ENCODE measurements around the gene C12orf75.

Gene C12orf75

DNA sequence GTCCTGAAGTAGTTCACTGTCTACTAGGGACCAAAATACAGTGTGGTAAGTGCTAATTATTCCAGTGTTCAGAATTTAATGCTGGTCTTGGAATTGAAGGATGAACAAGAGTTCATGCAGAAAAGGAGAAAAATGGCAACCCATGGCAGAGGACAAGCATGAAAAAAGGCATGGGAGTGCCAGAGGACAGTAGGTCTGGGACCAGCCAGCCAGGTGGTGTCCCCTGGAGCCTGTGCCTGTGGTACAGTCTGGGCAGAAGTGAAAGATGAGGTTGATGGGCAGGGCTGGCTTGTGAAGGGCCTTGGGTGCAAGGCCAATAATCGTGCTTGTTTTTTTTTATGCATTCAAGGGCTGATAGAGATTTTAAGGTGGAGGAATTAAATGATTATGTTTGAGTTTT, 21.0 kb downstream of the C12orf75 start:
- TF ChIP-seq, protein P1, sequence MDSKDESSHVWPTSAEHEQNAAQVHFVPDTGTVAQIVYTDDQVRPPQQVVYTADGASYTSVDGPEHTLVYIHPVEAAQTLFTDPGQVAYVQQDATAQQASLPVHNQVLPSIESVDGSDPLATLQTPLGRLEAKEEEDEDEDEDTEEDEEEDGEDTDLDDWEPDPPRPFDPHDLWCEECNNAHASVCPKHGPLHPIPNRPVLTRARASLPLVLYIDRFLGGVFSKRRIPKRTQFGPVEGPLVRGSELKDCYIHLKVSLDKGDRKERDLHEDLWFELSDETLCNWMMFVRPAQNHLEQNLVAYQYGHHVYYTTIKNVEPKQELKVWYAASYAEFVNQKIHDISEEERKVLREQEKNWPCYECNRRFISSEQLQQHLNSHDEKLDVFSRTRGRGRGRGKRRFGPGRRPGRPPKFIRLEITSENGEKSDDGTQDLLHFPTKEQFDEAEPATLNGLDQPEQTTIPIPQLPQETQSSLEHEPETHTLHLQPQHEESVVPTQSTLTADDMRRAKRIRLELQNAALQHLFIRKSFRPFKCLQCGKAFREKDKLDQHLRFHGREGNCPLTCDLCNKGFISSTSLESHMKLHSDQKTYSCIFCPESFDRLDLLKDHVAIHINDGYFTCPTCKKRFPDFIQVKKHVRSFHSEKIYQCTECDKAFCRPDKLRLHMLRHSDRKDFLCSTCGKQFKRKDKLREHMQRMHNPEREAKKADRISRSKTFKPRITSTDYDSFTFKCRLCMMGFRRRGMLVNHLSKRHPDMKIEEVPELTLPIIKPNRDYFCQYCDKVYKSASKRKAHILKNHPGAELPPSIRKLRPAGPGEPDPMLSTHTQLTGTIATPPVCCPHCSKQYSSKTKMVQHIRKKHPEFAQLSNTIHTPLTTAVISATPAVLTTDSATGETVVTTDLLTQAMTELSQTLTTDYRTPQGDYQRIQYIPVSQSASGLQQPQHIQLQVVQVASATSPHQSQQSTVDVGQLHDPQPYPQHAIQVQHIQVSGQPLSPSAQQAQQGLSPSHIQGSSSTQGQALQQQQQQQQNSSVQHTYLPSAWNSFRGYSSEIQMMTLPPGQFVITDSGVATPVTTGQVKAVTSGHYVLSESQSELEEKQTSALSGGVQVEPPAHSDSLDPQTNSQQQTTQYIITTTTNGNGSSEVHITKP (tag by site-specific recombination; IDR thresholded peaks at IDR 0.05), result peak; percentile 79
- TF ChIP-seq ZNF23 (tag by site-specific recombination; IDR thresholded peaks at IDR 0.05; ENCODE audit: borderline replicate concordance), result no peak
- no peak for TF ChIP-seq ZNF544 (tag by site-specific recombination; IDR thresholded peaks at IDR 0.05)
- TF ChIP-seq, protein P2, sequence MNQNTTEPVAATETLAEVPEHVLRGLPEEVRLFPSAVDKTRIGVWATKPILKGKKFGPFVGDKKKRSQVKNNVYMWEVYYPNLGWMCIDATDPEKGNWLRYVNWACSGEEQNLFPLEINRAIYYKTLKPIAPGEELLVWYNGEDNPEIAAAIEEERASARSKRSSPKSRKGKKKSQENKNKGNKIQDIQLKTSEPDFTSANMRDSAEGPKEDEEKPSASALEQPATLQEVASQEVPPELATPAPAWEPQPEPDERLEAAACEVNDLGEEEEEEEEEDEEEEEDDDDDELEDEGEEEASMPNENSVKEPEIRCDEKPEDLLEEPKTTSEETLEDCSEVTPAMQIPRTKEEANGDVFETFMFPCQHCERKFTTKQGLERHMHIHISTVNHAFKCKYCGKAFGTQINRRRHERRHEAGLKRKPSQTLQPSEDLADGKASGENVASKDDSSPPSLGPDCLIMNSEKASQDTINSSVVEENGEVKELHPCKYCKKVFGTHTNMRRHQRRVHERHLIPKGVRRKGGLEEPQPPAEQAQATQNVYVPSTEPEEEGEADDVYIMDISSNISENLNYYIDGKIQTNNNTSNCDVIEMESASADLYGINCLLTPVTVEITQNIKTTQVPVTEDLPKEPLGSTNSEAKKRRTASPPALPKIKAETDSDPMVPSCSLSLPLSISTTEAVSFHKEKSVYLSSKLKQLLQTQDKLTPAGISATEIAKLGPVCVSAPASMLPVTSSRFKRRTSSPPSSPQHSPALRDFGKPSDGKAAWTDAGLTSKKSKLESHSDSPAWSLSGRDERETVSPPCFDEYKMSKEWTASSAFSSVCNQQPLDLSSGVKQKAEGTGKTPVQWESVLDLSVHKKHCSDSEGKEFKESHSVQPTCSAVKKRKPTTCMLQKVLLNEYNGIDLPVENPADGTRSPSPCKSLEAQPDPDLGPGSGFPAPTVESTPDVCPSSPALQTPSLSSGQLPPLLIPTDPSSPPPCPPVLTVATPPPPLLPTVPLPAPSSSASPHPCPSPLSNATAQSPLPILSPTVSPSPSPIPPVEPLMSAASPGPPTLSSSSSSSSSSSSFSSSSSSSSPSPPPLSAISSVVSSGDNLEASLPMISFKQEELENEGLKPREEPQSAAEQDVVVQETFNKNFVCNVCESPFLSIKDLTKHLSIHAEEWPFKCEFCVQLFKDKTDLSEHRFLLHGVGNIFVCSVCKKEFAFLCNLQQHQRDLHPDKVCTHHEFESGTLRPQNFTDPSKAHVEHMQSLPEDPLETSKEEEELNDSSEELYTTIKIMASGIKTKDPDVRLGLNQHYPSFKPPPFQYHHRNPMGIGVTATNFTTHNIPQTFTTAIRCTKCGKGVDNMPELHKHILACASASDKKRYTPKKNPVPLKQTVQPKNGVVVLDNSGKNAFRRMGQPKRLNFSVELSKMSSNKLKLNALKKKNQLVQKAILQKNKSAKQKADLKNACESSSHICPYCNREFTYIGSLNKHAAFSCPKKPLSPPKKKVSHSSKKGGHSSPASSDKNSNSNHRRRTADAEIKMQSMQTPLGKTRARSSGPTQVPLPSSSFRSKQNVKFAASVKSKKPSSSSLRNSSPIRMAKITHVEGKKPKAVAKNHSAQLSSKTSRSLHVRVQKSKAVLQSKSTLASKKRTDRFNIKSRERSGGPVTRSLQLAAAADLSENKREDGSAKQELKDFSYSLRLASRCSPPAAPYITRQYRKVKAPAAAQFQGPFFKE (tag by site-specific recombination; IDR thresholded peaks at IDR 0.05; ENCODE audit: borderline replicate concordance), result no peak
- no peak for TF ChIP-seq KLF1 (tag by site-specific recombination; IDR thresholded peaks at IDR 0.05)
- Histone ChIP-seq H3K27ac (ENCODE audit: extremely low read depth, low read depth, low read length) (no peak overlapping the region), H3K4me3 (ENCODE audit: low read depth, low read length) (no peak overlapping the region), H3K9me3 (ENCODE audit: control insufficient read depth, insufficient read depth, low read depth, low read length) (no peaks in the 10 kb centered on the region), H3K36me3 (ENCODE audit: control insufficient read depth in 2 of 2, insufficient read depth in 1 of 2, low read length in 2 of 2) (no peaks in the 10 kb centered on the region), H3K4me1 (ENCODE audit: control insufficient read depth, insufficient read depth, low read length) (no peaks in the 10 kb centered on the region)
- CTCF ChIA-PET, result no interaction called here
- POLR2A ChIA-PET, result no interaction called here

DNA sequence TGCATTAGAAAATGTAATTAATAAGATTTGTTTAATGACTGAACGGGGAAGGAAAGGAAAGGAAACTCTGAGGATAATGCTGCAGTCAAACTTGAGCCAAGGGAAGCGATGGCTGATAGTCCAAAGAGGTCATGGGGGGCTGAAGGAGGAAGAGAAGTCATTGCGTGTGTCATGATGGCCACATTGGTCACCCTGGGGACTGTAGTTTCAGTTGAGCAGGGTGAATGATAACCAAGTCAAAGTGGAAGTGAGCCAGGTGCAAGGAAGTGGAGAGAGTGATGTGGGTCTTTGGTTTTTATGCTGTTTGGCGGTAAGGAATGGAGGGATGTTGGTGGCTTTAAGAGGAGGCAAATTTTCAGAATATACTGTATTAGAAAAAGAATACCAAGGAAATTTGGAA, 21.6 kb downstream of the C12orf75 start:
- no peak overlapping the region for H3K4me3 ChIP-seq (ENCODE audit: low read depth, low read length)
- ChIA-PET POLR2A (no interaction called here), CTCF (no interaction called here)
- H3K4me1 ChIP-seq (ENCODE audit: control insufficient read depth, insufficient read depth, low read length), result peaks cover 3% of the 10 kb centered on the region; the same call in 1 of the 2 replicates
- no peaks in the 10 kb centered on the region for H3K36me3 ChIP-seq (ENCODE audit: control insufficient read depth in 2 of 2, insufficient read depth in 1 of 2, low read length in 2 of 2)
- no peak overlapping the region for H3K27ac ChIP-seq (ENCODE audit: extremely low read depth, low read depth, low read length)
- H3K9me3 ChIP-seq (ENCODE audit: control insufficient read depth, insufficient read depth, low read depth, low read length), result no peaks in the 10 kb centered on the region
- TF ChIP-seq, protein P3, sequence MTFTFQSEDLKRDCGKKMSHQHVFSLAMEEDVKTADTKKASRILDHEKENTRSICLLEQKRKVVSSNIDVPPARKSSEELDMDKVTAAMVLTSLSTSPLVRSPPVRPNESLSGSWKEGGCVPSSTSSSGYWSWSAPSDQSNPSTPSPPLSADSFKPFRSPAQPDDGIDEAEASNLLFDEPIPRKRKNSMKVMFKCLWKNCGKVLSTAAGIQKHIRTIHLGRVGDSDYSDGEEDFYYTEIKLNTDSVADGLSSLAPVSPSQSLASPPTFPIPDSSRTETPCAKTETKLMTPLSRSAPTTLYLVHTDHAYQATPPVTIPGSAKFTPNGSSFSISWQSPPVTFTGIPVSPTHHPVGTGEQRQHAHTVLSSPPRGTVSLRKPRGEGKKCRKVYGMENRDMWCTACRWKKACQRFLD (tag by site-specific recombination; IDR thresholded peaks at IDR 0.05), result no peak
- TF ChIP-seq, protein P4, sequence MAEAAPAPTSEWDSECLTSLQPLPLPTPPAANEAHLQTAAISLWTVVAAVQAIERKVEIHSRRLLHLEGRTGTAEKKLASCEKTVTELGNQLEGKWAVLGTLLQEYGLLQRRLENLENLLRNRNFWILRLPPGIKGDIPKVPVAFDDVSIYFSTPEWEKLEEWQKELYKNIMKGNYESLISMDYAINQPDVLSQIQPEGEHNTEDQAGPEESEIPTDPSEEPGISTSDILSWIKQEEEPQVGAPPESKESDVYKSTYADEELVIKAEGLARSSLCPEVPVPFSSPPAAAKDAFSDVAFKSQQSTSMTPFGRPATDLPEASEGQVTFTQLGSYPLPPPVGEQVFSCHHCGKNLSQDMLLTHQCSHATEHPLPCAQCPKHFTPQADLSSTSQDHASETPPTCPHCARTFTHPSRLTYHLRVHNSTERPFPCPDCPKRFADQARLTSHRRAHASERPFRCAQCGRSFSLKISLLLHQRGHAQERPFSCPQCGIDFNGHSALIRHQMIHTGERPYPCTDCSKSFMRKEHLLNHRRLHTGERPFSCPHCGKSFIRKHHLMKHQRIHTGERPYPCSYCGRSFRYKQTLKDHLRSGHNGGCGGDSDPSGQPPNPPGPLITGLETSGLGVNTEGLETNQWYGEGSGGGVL (tag by site-specific recombination; IDR thresholded peaks at IDR 0.05), result no peak
- TF ChIP-seq, protein P5, sequence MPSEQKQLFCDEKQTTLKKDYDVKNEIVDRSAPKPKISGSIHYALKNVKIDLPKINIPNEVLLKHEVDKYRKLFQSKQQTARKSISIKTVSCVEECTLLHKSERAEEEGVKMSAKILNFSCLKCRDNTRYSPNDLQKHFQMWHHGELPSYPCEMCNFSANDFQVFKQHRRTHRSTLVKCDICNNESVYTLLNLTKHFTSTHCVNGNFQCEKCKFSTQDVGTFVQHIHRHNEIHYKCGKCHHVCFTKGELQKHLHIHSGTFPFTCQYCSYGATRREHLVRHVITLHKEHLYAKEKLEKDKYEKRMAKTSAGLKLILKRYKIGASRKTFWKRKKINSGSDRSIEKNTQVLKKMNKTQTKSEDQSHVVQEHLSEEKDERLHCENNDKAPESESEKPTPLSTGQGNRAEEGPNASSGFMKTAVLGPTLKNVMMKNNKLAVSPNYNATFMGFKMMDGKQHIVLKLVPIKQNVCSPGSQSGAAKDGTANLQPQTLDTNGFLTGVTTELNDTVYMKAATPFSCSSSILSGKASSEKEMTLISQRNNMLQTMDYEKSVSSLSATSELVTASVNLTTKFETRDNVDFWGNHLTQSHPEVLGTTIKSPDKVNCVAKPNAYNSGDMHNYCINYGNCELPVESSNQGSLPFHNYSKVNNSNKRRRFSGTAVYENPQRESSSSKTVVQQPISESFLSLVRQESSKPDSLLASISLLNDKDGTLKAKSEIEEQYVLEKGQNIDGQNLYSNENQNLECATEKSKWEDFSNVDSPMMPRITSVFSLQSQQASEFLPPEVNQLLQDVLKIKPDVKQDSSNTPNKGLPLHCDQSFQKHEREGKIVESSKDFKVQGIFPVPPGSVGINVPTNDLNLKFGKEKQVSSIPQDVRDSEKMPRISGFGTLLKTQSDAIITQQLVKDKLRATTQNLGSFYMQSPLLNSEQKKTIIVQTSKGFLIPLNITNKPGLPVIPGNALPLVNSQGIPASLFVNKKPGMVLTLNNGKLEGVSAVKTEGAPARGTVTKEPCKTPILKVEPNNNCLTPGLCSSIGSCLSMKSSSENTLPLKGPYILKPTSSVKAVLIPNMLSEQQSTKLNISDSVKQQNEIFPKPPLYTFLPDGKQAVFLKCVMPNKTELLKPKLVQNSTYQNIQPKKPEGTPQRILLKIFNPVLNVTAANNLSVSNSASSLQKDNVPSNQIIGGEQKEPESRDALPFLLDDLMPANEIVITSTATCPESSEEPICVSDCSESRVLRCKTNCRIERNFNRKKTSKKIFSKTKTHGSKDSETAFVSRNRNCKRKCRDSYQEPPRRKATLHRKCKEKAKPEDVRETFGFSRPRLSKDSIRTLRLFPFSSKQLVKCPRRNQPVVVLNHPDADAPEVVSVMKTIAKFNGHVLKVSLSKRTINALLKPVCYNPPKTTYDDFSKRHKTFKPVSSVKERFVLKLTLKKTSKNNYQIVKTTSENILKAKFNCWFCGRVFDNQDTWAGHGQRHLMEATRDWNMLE (tag by site-specific recombination; conservative IDR thresholded peaks at IDR 0.05; ENCODE audit: low read depth), result no peak
- TF ChIP-seq EGR2 (tag by site-specific recombination; IDR thresholded peaks at IDR 0.05; ENCODE audit: low read depth) (no peak), KLF10 (tag by site-specific recombination; IDR thresholded peaks at IDR 0.05) (no peak), ZNF174 (tag by site-specific recombination; IDR thresholded peaks at IDR 0.05) (no peak), ZNF544 (tag by site-specific recombination; IDR thresholded peaks at IDR 0.05) (no peak), ZNF521 (tag by site-specific recombination; IDR thresholded peaks at IDR 0.05) (no peak), ZNF501 (tag by site-specific recombination; IDR thresholded peaks at IDR 0.05) (no peak)
- TF ChIP-seq, protein P6, sequence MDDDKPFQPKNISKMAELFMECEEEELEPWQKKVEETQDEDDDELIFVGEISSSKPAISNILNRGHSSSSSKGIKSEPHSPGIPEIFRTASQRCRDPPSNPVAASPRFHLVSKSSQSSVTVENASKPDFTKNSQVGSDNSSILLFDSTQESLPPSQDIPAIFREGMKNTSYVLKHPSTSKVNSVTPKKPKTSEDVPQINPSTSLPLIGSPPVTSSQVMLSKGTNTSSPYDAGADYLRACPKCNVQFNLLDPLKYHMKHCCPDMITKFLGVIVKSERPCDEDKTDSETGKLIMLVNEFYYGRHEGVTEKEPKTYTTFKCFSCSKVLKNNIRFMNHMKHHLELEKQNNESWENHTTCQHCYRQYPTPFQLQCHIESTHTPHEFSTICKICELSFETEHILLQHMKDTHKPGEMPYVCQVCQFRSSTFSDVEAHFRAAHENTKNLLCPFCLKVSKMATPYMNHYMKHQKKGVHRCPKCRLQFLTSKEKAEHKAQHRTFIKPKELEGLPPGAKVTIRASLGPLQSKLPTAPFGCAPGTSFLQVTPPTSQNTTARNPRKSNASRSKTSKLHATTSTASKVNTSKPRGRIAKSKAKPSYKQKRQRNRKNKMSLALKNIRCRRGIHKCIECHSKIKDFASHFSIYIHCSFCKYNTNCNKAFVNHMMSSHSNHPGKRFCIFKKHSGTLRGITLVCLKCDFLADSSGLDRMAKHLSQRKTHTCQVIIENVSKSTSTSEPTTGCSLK (tag by site-specific recombination; IDR thresholded peaks at IDR 0.05), result no peak
